NB4 (cell line): ENCODE measurements around the gene C11orf21.
"Not testable (repeated sequence)": the region's sequence is repeated elsewhere in the genome, so short reads cannot be mapped to it uniquely, and the experiment has no call there.

ENCODE experiments used
- POLR2A ChIP-seq: IDR thresholded peaks from 2 replicates; pipeline ENCODE4 v1.6.1; 2011; ENCODE audit warnings: mild to moderate bottlenecking; ENCODE audit not compliant: insufficient read length; ENCODE audit errors: extremely low read depth
- TF ChIP-seq, protein P1 (sequence below): IDR thresholded peaks from 2 replicates; pipeline ENCODE4 v1.6.1; 2011; ENCODE audit warnings: low read depth, low read length

DNA sequence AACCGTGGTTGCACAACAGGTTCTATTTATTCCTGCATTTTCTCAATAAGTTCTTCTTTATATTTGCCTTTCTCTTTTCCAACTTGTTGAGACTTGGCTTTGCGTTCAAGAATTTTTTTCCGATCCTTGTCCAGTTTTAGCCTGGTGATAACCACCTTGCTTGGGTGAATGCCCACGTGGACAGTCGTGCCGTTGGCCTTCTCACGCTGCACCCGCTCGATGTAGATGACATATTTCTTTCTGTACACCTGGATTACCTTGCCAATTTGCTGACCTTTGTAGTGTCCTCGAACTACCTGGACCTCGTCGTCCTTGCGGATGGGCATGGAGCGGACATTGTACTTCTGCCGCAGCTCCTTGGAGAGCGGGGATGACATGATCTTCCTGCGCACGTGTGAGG is 33.6 kb upstream of the C11orf21 start:
- not testable (repeated sequence) for TF ChIP-seq POLR2A
- TF ChIP-seq, protein P1, sequence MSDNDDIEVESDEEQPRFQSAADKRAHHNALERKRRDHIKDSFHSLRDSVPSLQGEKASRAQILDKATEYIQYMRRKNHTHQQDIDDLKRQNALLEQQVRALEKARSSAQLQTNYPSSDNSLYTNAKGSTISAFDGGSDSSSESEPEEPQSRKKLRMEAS: not testable (repeated sequence)
